WERI-Rb-1 (cell line): ENCODE data around the gene THEM5.
A peak's percentile ranks its signal among the peaks of the same experiment; 100 is the strongest.

Experiments
- DNase-seq: peaks from one replicate; pipeline ENCODE4 v3.0.0-alpha.2; 2020
- H3K27ac ChIP-seq: fragments of 250-450 bp; sonication (Bioruptor Pico); 2 replicates; pipeline ENCODE4 v1.5.1; 2020; ENCODE audit warnings: mild to moderate bottlenecking, moderate library complexity
- H3K27me3 ChIP-seq: fragments of 250-450 bp; sonication (Bioruptor Pico); 2 replicates; pipeline ENCODE4 v1.5.1; 2021; ENCODE audit warnings: mild to moderate bottlenecking, low read depth, moderate library complexity; ENCODE audit not compliant: insufficient read depth, severe bottlenecking
- H3K36me3 ChIP-seq: fragments of 250-450 bp; sonication (Bioruptor Pico); 2 replicates; pipeline ENCODE4 v1.5.1; 2020; ENCODE audit warnings: mild to moderate bottlenecking, moderate library complexity
- H3K4me3 ChIP-seq: 2 replicates; pipeline ENCODE4 v1.5.1; 2011; ENCODE audit warnings: low read depth, mild to moderate bottlenecking, control low read depth, low read length
- H3K9me3 ChIP-seq: fragments of 250-450 bp; sonication (Bioruptor Pico); 2 replicates; pipeline ENCODE4 v1.5.1; 2021; ENCODE audit warnings: mild to moderate bottlenecking, moderate library complexity; ENCODE audit not compliant: severe bottlenecking
- CTCF ChIP-seq: IDR thresholded peaks from 2 replicates; pipeline ENCODE4 v1.5.1; 2011; ENCODE audit warnings: low read depth, mild to moderate bottlenecking, control low read depth, inconsistent platforms, low read length

Gene THEM5

GRCh38 chr1:151825204-151825603, 28.3 kb downstream of the THEM5 start:
- TF ChIP-seq CTCF: no peak
- Histone ChIP-seq H3K9me3 (no peaks in the 10 kb centered on the region), H3K36me3 (no peaks in the 10 kb centered on the region), H3K27ac (no peak overlapping the region), H3K27me3 (no peaks in the 10 kb centered on the region), H3K4me3 (no peak overlapping the region)
- no peak for DNase-seq

DNA sequence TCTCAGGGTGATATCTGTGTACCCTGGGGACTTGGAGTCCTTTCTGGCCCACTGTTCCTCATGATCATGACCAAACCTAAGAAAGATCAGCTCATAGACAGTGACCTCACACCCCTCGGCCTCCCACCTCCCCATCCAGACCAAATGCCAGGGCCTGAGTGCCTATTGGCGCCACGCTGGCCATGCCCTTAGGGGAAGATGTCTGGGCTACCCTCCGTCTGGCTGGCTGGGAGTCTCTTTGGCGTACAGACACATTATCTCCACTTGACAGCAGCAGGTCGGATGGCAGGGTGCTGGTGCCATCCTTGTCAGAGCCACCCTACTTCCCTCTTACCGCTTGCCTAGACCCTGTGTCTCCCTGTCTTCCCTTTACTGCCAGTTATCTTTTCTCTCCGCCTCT, 30.3 kb downstream of the THEM5 start:
- Histone ChIP-seq H3K4me3 (no peak overlapping the region), H3K9me3 (no peaks in the 10 kb centered on the region), H3K27ac (no peak overlapping the region), H3K27me3 (no peaks in the 10 kb centered on the region), H3K36me3 (no peaks in the 10 kb centered on the region)
- DNase-seq: no peak
- no peak for TF ChIP-seq CTCF

GRCh38 chr1:151822404-151822803, 31.1 kb downstream of the THEM5 start:
- DNase-seq: peak; percentile 66
- no peaks in the 10 kb centered on the region for H3K27me3 ChIP-seq
- no peaks in the 10 kb centered on the region for H3K9me3 ChIP-seq
- no peak for TF ChIP-seq CTCF
- no peaks in the 10 kb centered on the region for H3K36me3 ChIP-seq
- H3K4me3 ChIP-seq: no peak overlapping the region
- peak overlapping the region; percentile 9; the same call in 1 of the 2 replicates for H3K27ac ChIP-seq

DNA sequence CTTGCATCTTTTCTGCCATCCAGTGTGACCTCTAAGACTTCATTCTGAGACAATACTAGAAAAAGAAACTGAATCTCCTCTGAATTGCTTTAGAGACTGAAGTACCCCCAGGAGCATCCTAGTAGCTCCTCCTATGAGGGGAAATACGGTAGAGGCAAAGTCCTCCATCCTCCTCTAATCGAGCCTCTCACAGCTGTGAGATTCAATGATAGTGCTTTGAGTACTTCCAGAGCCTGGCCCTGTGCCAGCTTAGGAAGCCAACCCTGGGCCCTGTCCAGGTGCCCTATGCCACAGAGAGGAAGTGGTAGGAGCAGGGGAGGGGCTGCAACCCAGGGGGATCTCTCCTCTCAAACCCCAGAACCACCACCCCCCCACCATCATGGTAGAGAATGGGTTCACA, 32.6 kb downstream of the THEM5 start:
- H3K27ac ChIP-seq: no peak overlapping the region
- no peak for DNase-seq
- no peak for TF ChIP-seq CTCF

GRCh38 chr1:151819976-151820623, 33.4 kb downstream of the THEM5 start:
- Histone ChIP-seq H3K27ac (no peak overlapping the region), H3K4me3 (no peak overlapping the region), H3K36me3 (no peaks in the 10 kb centered on the region), H3K27me3 (no peaks in the 10 kb centered on the region), H3K9me3 (no peaks in the 10 kb centered on the region)
- no peak for DNase-seq
- TF ChIP-seq CTCF: no peak

More for the DNA sequence above, 32.6 kb downstream of the THEM5 start:
- no peaks in the 10 kb centered on the region for H3K27me3 ChIP-seq
- H3K36me3 ChIP-seq: no peaks in the 10 kb centered on the region
- no peak overlapping the region for H3K4me3 ChIP-seq
- no peaks in the 10 kb centered on the region for H3K9me3 ChIP-seq

DNA sequence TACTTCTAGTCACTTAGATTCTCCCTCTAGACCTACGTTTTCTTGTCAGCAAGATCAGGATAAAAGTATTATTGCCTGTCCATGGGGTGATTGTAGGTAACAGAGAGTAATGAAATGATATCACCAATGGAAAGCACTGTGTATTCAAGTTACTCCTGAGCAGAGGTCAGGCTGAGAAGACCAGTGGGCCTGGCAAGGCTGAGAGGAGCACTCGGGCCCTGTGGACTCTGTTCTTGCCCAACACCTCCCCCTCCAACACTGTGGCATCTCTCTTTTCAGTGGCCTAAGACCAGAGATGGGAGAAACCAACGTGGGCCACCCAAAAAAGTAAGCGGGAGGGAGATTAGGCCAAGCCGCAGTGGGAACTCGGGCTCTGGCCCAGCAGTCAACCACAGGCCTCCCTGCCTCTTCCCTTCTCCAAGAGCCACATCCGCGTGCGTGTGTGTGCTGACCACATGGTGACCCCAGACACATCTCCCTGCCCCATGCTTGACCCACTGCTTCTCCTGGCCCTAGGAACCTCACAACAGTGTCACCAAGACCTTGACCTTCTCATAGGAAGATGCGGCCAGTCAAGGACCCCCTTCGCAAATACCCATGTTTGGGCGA, 34.2 kb downstream of the THEM5 start:
- no peak for TF ChIP-seq CTCF
- DNase-seq: no peak
- no peak overlapping the region for H3K27ac ChIP-seq

More for the DNA sequence above, 34.2 kb downstream of the THEM5 start:
- no peak overlapping the region for H3K4me3 ChIP-seq
- no peaks in the 10 kb centered on the region for H3K9me3 ChIP-seq
- H3K27me3 ChIP-seq: no peaks in the 10 kb centered on the region
- H3K36me3 ChIP-seq: no peaks in the 10 kb centered on the region
